ENCODE data around the gene HOXC9. TPM values are rescaled to one million over a fixed set of nuclear protein-coding genes. Genes with fewer than 3 reads are reported as not detected.

Gene HOXC9
- total and polyA plus RNA-seq, 2 of the 4 experiments (the other 2 are of a cell fraction): 0.26 TPM; not detected in 1

GRCh38 chr12:54015018-54015931 lies 15.3 kb downstream of the HOXC9 start:
- CTCF ChIA-PET: interaction anchor here (0.9 kb wide), 1 partner anchor 176 kb away, joined by 4 read pairs; no protein-coding TSS in a partner anchor
- dilution Hi-C loops (cut with HindIII; ENCODE audit: low sequenced_read_pairs, unreplicated experiment): no loop called here
- Histone ChIP-seq H3K23ac (ENCODE audit: low read depth, low read length) (no peak overlapping the region), H4K20me1 (ENCODE audit: insufficient read depth, low read length) (no peaks in the 10 kb centered on the region), H2AK9ac (replicated peaks; ENCODE audit: low read depth, low read length, poor library complexity) (no peak overlapping the region), H3K4me1 (ENCODE audit: control insufficient read depth, insufficient read depth, low read length) (no peaks in the 10 kb centered on the region), H3K79me1 (ENCODE audit: low read depth in 1 of 2, low read length in 2 of 2) (no peaks in the 10 kb centered on the region), H3K9me3 (ENCODE audit: control insufficient read depth, insufficient read depth, low read length) (peaks cover 4% of the 10 kb centered on the region), H2BK15ac (ENCODE audit: low read depth, low read length) (no peak overlapping the region), H2BK20ac (ENCODE audit: low read depth, low read length) (no peak overlapping the region), H2BK120ac (ENCODE audit: low read depth, low read length) (no peak overlapping the region), H3K27ac (ENCODE audit: insufficient read depth, low read length) (no peak overlapping the region), H3K4ac (ENCODE audit: low read depth, low read length) (no peak overlapping the region), H3K14ac (replicated peaks; ENCODE audit: low read depth, low read length) (no peak overlapping the region), H3K9me1 (ENCODE audit: insufficient read depth, low read length) (no peaks in the 10 kb centered on the region), H4K8ac (ENCODE audit: low read depth in 2 of 2, low read length in 2 of 2) (no peak overlapping the region), H4K5ac (ENCODE audit: low read depth, low read length) (no peak overlapping the region), H3K56ac (ENCODE audit: extremely low read depth, insufficient read depth, low read length) (no peak overlapping the region), H2AK5ac (ENCODE audit: low read depth, low read length) (no peak overlapping the region), H3K18ac (ENCODE audit: low read depth, low read length) (no peak overlapping the region), H3K4me2 (ENCODE audit: low read depth, low read length) (no peak overlapping the region), H2BK5ac (ENCODE audit: low read depth, low read length, poor library complexity, severe bottlenecking) (no peak overlapping the region), H2AFZ (replicated peaks; ENCODE audit: low read length, poor library complexity) (no peak overlapping the region), H3K36me3 (ENCODE audit: control insufficient read depth, insufficient read depth, low read length) (no peaks in the 10 kb centered on the region), H3K4me3 (ENCODE audit: insufficient read depth, low read depth, low read length) (no peak overlapping the region), H4K91ac (ENCODE audit: insufficient read depth, low read depth, low read length) (no peak overlapping the region), H3K27me3 (ENCODE audit: control insufficient read depth, insufficient read depth, low read length) (peaks cover 89% of the 10 kb centered on the region), H3K9ac (ENCODE audit: low read depth, low read length) (no peak overlapping the region)
- 31% methylated on average over 3 of the region's 23 CpGs; no CpG with 5 or more reads in 1 of the 2 experiments for WGBS, 2 experiments (ENCODE audit: extremely low coverage in 2 of 2, insufficient read length in 1 of 2)
- intact Hi-C loops (cut with micrococcal nuclease): no loop called here
- ATAC-seq (ENCODE audit: low read depth): no peak
- TF ChIP-seq MXI1 (IDR thresholded peaks at IDR 0.05; ENCODE audit: borderline replicate concordance, low read depth, low read length) (no peak), CEBPB (IDR thresholded peaks at IDR 0.05; ENCODE audit: low read depth, low read length) (no peak)
- POLR2A ChIA-PET (ENCODE audit: unreplicated experiment): no interaction called here
- in situ Hi-C loops (cut with MboI; ENCODE audit: low sequenced_read_pairs): no loop called here
- no peak for DNase-seq
- BruUV-seq (replicated peaks): no TSS peak
